HG03571 (cell line): ENCODE data around the gene SH2D4B.
A peak's percentile ranks its signal among the peaks of the same experiment; 100 is the strongest.

Experiments
- ATAC-seq: cut with Tn5 transposase; IDR thresholded peaks from one replicate; pipeline ENCODE4 v1.9.1; 2021; ENCODE audit not compliant: unreplicated experiment

The SH2D4B gene

DNA sequence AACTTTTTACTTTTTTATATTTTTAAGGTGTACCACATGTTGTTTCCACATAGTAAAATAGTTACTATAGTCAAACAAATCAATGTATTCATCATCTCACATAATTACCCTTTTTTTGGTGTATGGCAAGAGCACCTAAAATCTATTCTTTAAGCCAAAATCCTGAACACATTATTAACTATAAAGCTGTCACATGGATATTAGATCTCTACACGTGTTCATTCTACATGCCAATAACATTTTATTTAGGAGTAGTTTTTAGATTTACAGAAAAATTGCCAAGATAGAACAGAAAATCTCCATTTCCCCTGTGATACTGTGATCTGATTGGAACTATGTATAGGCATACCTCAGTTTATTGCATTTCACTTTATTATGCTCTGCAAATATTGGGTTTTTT is 137.1 kb downstream of the SH2D4B start:
- no peak for ATAC-seq

- no peak for ATAC-seq
These were observed 143.4 kb downstream of the SH2D4B start for GRCh38 chr10:80681142-80681541.

DNA sequence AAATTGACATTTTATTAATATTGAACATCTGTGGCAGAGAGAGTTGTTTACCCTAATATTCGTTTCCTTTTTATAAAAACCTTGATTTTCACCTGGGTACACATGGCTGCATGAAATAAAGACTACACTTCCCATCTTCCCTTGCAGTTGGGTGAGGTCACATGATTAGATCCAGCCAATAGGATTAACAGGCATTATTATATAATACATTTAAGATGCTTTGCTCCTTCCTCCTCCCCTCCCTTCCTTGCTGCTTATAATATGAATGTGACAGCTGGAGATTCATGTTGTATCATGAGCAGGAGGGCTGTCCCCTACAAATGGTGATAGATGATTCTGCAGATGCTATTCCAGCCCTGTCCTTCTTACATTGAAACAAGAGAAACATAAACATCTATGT is 146.6 kb downstream of the SH2D4B start:
- ATAC-seq: peak; percentile 65

DNA sequence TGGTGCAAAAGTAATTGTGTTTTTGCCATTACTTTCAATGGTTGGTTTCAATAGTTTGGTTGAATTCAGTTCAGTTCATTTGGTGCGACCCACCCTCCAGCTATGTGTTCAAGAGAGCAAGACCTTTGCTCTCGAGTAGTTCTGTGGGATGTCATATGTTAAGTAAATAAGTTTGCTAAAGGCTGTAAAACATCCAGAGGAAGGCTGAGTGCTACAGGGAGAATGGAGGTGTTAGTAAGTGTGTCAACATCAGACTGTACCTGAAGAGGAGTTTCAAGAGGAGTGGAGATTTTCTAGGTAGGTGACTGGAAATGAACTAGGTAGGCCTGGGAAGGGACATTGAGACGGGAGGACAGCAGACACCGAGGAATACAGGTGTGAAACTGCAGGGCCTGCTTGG is 147.7 kb downstream of the SH2D4B start:
- no peak for ATAC-seq

DNA sequence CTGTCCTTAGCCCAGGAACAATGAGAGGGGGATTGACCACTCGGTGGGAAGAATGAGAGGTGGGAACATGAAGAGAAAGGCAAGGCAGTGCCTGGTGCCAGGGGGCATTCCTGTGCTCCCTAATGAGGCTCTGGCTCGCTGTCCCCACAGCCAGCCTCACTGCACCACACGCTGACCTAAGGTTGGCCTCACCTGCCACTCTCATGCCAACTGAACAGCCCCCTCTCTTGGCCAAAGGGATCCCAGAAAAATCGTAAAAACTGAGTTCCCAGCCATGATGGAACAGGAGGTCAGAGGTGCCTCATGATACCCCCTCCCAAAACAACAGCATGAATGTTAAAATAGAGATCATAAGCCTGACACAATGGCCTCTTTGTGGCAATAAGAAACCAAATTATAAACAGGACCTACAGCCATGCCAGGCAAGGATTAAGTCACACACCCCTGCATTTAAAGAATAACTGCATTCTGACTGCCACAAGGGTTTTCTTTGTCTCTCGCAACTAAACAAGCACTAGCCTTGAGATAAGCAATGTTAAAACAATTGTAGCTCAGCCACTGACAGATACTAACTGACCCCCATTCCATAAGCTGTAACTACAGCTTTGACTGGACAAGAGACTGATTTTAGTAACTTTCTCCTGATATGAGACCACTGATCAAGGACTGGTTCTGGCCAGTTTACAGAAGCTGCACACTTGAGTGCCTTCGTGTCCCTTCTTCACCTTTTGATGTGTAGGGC is 149.2 kb downstream of the SH2D4B start:
- ATAC-seq: no peak

DNA sequence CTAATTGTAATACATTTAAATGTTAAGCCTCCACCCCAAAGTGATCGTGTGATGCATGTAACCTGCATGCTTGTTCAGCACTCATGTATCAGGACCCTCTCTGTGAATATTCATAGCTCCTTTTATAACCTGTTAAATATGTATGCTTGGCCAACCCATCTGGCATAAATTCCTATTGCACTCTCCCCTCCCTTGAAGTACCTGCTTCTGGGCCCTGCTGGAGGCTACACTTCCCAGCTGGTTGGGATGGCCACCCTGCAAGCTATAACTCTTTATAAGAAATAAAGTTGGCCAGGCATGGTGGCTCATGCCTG is 149.7 kb downstream of the SH2D4B start:
- ATAC-seq: no peak

DNA sequence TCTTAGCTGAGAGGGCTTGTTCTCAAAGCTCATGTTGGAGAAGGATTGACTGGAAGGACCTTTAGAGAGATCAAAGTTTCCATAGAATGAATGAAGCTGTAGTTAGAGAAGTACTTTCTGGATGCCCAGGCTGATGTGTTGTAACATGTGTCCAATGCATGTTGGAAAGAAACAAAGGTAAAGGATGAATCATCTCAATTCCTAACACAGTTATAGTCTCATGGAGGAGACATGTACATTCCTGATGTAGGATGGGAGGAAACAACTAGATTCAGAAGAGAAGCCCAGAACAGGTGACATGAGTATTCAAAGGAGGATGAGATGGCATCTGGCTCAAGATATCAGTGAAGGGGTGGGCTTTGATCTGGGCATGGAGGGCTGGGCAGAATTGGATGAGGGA is 152.7 kb downstream of the SH2D4B start:
- no peak for ATAC-seq

DNA sequence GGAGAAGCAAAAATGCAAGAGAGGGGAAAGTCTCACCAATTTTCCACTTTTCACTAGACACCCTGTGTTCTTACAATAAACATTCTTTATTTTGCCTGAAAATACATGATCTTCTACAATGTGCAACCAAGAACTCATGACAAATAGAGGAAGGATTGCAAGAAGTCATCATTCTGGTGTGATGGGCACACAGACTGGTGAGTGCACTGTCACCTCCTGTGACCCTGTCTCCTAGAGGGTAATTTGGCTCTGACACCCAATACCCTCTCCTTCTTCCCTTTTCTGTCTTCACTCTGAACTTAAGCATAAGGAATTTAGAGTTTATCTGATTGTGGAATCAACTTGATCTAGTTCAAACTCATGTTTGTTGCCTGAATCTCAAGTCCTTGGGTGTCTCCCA is 153.7 kb downstream of the SH2D4B start:
- no peak for ATAC-seq

- no peak for ATAC-seq
These were observed 155.9 kb downstream of the SH2D4B start for GRCh38 chr10:80693565-80693964.

DNA sequence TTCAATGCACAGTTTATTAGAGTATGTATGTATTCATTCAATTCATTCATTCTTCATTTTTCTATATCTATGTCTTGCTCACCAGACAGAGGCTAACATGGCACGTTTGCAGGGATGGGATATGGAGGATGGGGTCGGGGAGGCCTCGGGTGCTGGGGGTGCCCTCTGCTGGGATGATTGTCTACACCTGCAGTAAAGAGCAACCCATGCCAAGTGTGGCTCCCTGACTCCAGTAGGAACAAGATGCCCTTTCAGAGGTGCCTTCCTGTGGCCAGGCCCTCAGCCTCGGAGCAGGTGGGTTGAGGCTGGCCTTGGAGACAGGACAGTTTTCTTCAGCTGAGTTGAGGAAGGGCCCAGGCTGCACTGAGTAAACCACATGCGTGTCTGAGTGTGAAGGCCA is 157.2 kb downstream of the SH2D4B start:
- no peak for ATAC-seq
